ENCODE measurements around the gene LAPTM5.

DNA sequence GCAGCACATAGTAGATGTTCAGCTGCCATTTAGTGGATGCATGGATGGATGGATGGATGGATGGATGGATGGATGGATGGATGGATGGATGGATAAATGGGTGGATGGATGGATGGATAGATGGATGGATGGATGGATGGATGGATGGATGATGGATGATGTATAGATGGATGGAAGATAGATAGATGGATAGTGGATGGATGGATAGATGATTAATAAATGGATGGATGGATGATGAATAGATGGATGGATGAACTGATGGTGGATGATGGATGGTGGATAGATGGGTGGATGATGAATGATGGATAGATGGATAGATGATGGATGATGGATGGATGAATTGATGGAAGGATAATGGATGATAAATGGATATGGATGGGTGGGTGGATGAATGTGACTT is 54.8 kb downstream of the LAPTM5 start:
- TF ChIP-seq, protein P1, sequence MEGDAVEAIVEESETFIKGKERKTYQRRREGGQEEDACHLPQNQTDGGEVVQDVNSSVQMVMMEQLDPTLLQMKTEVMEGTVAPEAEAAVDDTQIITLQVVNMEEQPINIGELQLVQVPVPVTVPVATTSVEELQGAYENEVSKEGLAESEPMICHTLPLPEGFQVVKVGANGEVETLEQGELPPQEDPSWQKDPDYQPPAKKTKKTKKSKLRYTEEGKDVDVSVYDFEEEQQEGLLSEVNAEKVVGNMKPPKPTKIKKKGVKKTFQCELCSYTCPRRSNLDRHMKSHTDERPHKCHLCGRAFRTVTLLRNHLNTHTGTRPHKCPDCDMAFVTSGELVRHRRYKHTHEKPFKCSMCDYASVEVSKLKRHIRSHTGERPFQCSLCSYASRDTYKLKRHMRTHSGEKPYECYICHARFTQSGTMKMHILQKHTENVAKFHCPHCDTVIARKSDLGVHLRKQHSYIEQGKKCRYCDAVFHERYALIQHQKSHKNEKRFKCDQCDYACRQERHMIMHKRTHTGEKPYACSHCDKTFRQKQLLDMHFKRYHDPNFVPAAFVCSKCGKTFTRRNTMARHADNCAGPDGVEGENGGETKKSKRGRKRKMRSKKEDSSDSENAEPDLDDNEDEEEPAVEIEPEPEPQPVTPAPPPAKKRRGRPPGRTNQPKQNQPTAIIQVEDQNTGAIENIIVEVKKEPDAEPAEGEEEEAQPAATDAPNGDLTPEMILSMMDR (conservative IDR thresholded peaks at IDR 0.05; ENCODE audit: low read depth, low read length), result no peak
- TF ChIP-seq EZH2 (IDR thresholded peaks at IDR 0.05; ENCODE audit: borderline replicate concordance, low read depth, low read length, poor library complexity, severe bottlenecking), result no peak

All from A673 (cell line).